Measurements from ENCODE around the gene DYSF.

DYSF gene

DNA sequence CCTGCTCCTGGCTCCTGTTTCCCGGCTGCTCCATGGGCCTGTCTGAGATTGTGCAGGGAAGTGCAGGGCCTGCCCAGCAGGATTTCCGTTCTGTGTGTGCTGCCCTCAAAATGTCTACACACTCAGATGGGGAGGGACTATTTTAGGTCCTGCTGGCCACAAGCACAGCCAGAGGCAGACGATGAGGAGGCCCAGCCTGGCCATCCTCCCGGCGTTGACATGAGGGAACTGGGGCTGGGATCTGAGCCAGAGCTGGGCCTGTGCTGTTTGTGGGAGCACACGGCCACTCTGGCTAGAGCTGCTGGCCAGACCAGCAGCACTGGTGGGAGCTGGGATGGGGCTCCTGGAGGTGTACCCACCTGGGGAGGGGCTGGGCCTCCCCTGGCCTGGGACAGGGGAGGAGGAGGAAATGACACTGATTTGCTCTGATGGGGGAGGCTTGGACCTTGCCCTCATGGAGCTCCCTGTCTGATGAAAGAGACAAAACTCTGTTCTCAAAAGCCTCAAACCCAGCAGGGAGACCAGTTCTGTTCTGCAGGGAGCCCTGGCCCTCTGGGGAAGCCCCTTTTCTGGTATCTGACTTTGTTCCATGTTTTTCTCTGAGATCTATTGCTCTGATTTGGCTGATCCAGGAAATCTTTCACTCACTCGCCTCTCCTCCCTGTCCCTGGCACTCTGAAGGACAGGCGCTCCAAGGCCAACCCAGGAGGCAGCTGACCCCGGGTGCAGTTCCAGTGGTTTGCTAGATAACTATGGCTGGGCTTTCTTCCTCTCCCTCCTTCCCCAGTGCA, 161.8 kb downstream of the DYSF start:
- peak; percentile 90 for DNase-seq (ENCODE audit: low read depth)
- TF ChIP-seq, protein P1, sequence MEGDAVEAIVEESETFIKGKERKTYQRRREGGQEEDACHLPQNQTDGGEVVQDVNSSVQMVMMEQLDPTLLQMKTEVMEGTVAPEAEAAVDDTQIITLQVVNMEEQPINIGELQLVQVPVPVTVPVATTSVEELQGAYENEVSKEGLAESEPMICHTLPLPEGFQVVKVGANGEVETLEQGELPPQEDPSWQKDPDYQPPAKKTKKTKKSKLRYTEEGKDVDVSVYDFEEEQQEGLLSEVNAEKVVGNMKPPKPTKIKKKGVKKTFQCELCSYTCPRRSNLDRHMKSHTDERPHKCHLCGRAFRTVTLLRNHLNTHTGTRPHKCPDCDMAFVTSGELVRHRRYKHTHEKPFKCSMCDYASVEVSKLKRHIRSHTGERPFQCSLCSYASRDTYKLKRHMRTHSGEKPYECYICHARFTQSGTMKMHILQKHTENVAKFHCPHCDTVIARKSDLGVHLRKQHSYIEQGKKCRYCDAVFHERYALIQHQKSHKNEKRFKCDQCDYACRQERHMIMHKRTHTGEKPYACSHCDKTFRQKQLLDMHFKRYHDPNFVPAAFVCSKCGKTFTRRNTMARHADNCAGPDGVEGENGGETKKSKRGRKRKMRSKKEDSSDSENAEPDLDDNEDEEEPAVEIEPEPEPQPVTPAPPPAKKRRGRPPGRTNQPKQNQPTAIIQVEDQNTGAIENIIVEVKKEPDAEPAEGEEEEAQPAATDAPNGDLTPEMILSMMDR (IDR thresholded peaks at IDR 0.05; ENCODE audit: low read length, missing control alignments) = no peak
- no peak overlapping the region for H3K4me3 ChIP-seq (replicated peaks; ENCODE audit: low read depth, low read length)

DNA sequence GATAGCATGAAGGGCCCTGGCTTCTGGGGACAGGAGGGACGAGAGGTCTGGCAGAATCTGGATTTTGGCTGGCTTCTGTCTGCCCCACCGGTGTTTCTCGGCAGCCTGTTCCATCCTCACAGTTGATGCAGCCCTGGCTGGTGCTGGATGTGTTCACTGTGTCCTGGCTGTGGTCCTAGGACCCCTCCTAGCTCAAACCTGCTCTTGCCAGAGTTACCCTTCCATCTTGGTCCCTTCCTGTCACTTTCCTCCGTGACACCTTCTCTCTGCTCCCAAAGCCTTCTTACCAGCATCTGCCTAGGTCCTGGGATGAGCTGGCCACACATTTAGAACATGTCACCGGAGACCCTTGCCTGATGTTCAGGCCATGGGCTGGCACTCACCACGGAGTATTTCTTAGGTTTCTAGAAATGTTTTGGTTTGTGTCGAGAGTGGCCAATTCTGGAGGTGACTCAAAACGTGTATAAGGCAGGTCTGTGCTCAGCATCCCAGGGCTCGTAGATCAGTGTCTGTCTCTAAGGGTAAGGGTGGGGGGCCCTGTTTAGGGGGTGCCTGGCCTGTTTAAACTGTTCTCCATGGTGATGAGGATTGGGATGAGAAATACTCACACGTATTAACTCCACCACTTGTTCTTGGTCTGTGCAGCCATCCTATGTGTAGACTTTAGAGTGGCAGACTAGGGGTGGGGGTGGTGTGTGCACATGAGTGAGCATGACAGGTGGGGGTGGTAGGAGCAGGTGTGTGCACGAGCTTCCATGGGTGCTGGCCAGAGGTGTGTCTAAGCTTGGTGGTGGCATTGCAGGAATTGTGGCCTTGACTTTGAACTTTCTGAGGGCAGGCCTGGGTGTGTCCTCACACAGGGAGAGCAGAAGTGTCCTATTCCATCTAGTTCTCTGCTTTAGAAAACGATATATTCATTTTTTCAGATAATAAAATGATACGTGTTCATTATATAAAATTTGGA, 162.7 kb downstream of the DYSF start:
- TF ChIP-seq, protein P1 (IDR thresholded peaks at IDR 0.05; ENCODE audit: low read length, missing control alignments) = no peak
- no peak for DNase-seq (ENCODE audit: low read depth)

DNA sequence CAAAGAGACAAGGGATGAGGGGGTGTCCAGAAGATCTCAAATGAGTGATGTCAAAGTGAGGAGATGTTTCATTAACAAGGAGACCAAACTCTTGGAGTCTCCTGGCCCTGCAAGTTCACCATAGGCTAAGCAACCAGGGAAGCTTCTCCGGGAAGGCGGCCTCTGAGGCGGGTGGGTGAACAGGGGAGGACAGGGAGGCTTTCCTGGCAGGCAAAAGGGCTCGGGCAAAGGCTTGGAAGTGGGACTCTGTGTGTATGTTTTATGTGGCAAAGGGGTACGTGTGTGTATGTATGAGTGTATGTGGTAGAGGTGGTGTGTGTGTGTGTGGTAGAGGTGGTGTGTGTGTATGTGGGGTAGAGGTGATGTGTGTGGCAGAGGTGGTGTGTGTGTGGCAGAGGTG, 163.9 kb downstream of the DYSF start:
- TF ChIP-seq, protein P1 (IDR thresholded peaks at IDR 0.05; ENCODE audit: low read length, missing control alignments) = no peak
- DNase-seq (ENCODE audit: low read depth) = no peak
- no peak overlapping the region for H3K4me3 ChIP-seq (replicated peaks; ENCODE audit: low read depth, low read length)

More for the DNA sequence above, 162.7 kb downstream of the DYSF start:
- H3K4me3 ChIP-seq (replicated peaks; ENCODE audit: low read depth, low read length) = no peak overlapping the region

DNA sequence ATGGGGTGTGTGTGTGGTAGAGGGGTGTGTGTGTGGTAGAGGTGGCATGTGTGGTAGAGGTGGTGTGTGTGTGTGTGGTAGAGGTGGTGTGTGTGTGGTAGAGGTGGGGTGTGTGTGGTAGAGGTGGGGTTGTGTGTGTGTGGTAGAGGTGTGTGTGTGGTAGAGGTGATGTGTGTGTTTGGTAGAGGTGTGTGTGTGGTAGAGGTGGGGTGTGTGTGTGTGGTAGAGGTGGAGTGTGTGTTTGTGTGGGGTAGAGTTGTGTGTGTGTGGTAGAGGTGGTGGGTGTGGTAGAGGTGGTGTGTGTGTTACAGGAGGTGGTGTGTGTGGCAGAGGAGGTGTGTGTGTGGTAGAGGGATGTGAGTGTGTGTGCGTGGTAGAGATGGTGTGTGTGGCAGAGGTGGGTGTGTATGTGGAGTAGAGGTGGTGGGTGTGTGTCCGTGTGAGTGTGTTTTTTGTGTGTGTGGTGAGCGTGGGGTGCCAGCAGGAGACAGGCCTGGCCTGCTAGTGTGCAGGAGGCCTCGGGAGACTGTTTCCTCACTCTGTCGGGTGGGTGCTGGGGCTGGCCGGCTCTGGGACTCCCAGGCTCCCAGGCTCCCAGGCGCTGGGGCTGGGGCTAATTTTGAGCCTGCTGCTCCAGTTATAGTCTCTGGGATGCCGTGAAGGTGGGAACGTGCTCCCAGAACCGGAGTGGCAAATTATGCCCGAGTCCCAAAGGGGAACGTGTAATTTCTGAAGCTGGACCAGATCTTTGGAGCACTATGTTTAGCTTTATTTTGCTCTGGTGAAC, 165.2 kb downstream of the DYSF start:
- TF ChIP-seq, protein P1 (IDR thresholded peaks at IDR 0.05; ENCODE audit: low read length, missing control alignments) = no peak
- H3K4me3 ChIP-seq (replicated peaks; ENCODE audit: low read depth, low read length) = no peak overlapping the region
- no peak for DNase-seq (ENCODE audit: low read depth)

DNA sequence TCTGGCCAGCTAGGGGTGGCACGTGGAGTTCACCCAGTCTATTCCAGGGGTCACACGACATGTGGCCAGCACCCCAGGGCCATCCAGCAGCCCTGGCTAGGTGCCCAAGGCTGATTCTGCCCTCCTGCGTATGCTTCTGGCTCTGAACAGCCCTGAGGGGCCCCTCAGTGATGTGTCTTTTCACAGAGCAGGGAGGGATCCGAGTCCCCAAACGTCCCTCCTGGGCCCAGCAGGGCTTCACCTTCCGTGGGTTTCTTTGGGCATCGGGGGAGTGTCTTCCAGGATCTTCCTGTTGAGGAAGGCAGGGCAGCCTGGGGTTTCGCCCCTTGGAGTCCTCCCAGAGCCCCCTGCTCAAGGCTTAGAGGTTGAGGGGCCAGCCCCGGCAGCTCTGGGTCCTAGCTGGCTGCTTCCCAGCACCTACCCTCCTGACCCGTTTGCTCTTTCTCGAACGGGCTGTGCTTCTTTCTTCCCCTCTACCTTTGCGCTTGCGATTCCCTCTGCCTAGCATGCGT, 165.9 kb downstream of the DYSF start:
- TF ChIP-seq, protein P1 (IDR thresholded peaks at IDR 0.05; ENCODE audit: low read length, missing control alignments) = no peak
- H3K4me3 ChIP-seq (replicated peaks; ENCODE audit: low read depth, low read length) = no peak overlapping the region
- DNase-seq (ENCODE audit: low read depth) = no peak

DNA sequence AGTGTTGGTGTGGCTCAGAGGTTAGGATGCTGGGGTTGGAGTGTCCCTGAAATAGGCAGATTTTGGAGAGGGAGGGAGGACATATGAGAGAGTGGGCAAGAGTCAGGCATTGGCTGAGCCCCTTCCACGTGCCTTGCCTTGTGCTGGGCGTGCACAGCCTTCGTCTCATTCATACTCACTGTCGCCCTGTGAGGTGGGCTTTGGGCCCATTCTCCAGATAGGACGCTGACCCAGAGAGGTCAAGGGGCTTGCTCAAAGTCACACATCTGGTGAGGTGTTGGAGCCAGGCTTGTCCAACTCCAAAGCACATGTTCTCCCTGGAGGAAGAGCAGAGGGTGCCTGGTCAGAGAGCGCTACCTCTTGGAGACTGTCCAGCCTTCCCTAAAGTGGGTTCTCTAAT, 166.8 kb downstream of the DYSF start:
- no peak for DNase-seq (ENCODE audit: low read depth)
- TF ChIP-seq, protein P1 (IDR thresholded peaks at IDR 0.05; ENCODE audit: low read length, missing control alignments) = no peak
- no peak overlapping the region for H3K4me3 ChIP-seq (replicated peaks; ENCODE audit: low read depth, low read length)
